Peyer's patch (tissue), 4 donors: Measurements from ENCODE around the gene ANKRD16. TPM values are rescaled to one million over a fixed set of nuclear protein-coding genes. Genes with fewer than 3 reads are reported as not detected.
A peak's percentile ranks its signal among the peaks of the same experiment; 100 is the strongest.

Experiments used
- DNase-seq, 3 donors: peaks; one replicate each; pipeline ENCODE4 v3.0.0-alpha.2; 2017 to 2019
- H3K27ac ChIP-seq, 4 donors: fragments of 200-600 bp; sonication (generic); one replicate each; pipeline ENCODE4 v1.5.1; 2016 to 2019
- H3K27me3 ChIP-seq, 2 donors: fragments of 200-600 bp; sonication (generic); one replicate each; pipeline ENCODE4 v1.5.1; 2019
- H3K36me3 ChIP-seq, 3 donors: fragments of 200-600 bp; sonication (generic); one replicate each; pipeline ENCODE4 v1.5.1; 2016 to 2019
- H3K4me1 ChIP-seq, 4 donors: fragments of 200-600 bp; sonication (generic); one replicate each; pipeline ENCODE4 v1.5.1; 2016 to 2019
- H3K4me3 ChIP-seq, 4 donors: fragments of 200-600 bp; sonication (generic); 1 replicate in 3 of 4; 2 replicates in 1 of 4; pipeline ENCODE4 v1.5.1; 2016 to 2019; ENCODE audit warnings: mild to moderate bottlenecking in 1 of 4
- H3K9me3 ChIP-seq, 4 donors: fragments of 200-600 bp; sonication (generic); one replicate each; pipeline ENCODE4 v1.5.1; 2016 to 2019; ENCODE audit warnings: mild to moderate bottlenecking in 1 of 4
- POLR2A ChIP-seq, 2 donors: fragments of 450-650 bp; IDR thresholded peaks; one replicate each; pipeline ENCODE4 v1.5.1; 2017; ENCODE audit warnings: antibody characterized with exemption in 2 of 2, mild to moderate bottlenecking in 2 of 2, moderate library complexity in 2 of 2
- total RNA-seq, 4 donors: library from RNA; depleted of rRNA; stranded (reverse); fragments of >200 nt; gene quantifications; one replicate each; pipeline ENCODE4 v1.1.0, GENCODE V29; 2016
- TF ChIP-seq, protein P1 (sequence below), 6 experiments: fragments of 450-650 bp in 4 of 6; fragments of 200-600 bp in 2 of 6; sonication (generic) in 1 of 6; IDR thresholded peaks; one replicate each; pipeline ENCODE4 v1.5.1; 2017 to 2019; ENCODE audit warnings: antibody characterized with exemption in 6 of 6, mild to moderate bottlenecking in 3 of 6, moderate library complexity in 1 of 6

ANKRD16 gene
- total RNA-seq, 4 donors from 2014 or later: 5.3 to 15.3 (median 11.9) TPM

DNA sequence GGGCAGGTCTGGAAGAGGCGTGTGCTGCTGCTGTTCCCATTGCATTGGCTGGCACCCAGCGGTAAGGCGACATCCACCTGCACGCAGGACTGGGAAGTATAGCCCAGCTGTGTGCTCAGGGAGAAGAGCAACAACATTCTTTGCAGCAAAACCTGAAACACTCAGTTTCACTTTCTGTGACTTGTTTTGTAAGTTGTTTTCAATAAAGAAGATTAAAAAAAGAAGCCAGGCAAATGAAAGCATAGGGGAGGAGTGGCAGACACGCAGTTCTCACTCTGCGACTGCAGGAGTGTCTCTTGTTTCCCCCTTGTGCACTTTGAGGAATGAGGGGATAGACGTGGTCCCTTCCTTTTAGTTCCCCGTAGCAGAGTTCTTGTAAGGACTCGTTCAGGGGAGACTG, 6.1 kb upstream of the ANKRD16 start:
- Histone ChIP-seq H3K36me3 (peaks cover 0 to 25% (median 0%) of the 10 kb centered on the region in 3 donors), H3K4me3 (no peak overlapping the region), H3K27me3 (no peaks in the 10 kb centered on the region), H3K27ac (peak overlapping the region in 3 of 4 donors; percentile 4 to 70 (median 67)), H3K4me1 (peaks cover 0 to 17% (median 8%) of the 10 kb centered on the region in 4 donors), H3K9me3 (no peaks in the 10 kb centered on the region)
- TF ChIP-seq, protein P1, sequence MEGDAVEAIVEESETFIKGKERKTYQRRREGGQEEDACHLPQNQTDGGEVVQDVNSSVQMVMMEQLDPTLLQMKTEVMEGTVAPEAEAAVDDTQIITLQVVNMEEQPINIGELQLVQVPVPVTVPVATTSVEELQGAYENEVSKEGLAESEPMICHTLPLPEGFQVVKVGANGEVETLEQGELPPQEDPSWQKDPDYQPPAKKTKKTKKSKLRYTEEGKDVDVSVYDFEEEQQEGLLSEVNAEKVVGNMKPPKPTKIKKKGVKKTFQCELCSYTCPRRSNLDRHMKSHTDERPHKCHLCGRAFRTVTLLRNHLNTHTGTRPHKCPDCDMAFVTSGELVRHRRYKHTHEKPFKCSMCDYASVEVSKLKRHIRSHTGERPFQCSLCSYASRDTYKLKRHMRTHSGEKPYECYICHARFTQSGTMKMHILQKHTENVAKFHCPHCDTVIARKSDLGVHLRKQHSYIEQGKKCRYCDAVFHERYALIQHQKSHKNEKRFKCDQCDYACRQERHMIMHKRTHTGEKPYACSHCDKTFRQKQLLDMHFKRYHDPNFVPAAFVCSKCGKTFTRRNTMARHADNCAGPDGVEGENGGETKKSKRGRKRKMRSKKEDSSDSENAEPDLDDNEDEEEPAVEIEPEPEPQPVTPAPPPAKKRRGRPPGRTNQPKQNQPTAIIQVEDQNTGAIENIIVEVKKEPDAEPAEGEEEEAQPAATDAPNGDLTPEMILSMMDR (IDR thresholded peaks at IDR 0.05): no peak
- no peak for TF ChIP-seq POLR2A (IDR thresholded peaks at IDR 0.05)
- peak in 1 of 3 donors; percentile 33 for DNase-seq

DNA sequence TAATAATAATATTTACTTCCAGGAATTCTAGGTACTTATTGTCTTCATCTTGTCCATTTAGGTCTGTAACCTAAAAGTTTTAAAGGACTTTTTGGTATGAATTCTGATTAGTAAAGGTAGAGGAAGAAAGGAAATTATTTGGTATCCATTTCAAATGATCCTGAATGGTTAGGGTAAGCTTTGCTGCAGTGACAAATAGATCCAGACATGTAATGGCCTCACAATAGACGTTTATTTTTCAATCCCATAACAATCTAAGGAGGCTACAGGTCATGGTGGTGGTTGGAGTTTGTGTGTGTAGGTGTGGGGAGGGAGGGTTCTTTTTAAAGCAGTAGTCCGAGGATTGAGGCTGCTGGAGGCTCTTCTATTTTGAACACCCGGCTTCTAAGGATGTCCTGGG, 5.7 kb upstream of the ANKRD16 start:
- Histone ChIP-seq H3K27me3 (no peaks in the 10 kb centered on the region), H3K4me3 (no peak overlapping the region), H3K36me3 (peaks cover 0 to 25% (median 0%) of the 10 kb centered on the region in 3 donors), H3K27ac (peak overlapping the region in 2 of 4 donors; percentile 67 to 70), H3K9me3 (no peaks in the 10 kb centered on the region), H3K4me1 (peaks cover 0 to 19% (median 9%) of the 10 kb centered on the region in 4 donors)
- no peak for DNase-seq
- no peak for TF ChIP-seq POLR2A (IDR thresholded peaks at IDR 0.05)
- TF ChIP-seq, protein P1 (IDR thresholded peaks at IDR 0.05): no peak

DNA sequence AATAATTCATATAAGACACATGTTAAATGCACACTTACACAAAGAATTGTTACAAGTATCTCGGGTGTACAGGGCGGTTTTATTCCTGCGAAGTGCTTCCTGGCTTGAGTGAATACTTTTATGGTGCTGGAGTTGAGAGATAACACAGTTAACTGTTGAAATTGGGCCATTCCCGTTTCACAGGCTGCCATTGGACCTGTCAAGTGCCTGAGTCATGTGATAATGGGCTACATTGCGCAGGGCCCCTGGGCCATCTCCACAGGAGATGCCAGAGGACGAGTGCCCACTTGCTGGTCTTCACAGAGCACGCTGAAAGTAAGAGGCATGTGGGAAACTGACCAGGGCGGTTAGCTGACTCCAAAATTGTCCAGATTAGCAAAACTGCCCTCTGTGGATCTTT, 5.2 kb upstream of the ANKRD16 start:
- Histone ChIP-seq H3K27ac (peak overlapping the region in 1 of 4 donors; percentile 70), H3K9me3 (no peaks in the 10 kb centered on the region), H3K36me3 (peaks cover 0 to 25% (median 0%) of the 10 kb centered on the region in 3 donors), H3K4me1 (peaks cover 0 to 19% (median 9%) of the 10 kb centered on the region in 4 donors), H3K4me3 (no peak overlapping the region), H3K27me3 (no peaks in the 10 kb centered on the region)
- TF ChIP-seq, protein P1 (IDR thresholded peaks at IDR 0.05): no peak
- TF ChIP-seq POLR2A (IDR thresholded peaks at IDR 0.05): no peak
- DNase-seq: no peak

DNA sequence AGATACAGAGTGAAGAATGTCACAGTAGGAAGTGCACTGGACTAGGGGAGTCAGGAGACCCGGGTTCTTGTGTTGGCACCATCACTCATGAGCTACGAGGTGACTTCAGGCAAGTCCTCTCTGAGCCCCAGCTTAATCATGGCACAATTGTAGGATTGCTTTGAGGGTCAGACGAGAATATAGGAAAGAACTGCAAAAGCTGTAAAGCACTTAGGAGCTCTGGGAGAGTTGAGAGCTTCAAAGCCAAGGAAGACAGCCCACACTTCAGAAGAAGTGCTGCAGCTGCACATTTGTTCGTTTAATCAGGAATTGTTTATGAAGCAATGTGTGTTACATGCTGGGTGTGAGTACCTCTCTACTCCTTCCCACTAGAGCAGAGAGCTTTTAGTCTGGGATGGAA, 4.7 kb upstream of the ANKRD16 start:
- Histone ChIP-seq H3K4me3 (no peak overlapping the region), H3K27ac (no peak overlapping the region), H3K9me3 (no peaks in the 10 kb centered on the region), H3K36me3 (peaks cover 0 to 25% (median 0%) of the 10 kb centered on the region in 3 donors), H3K27me3 (no peaks in the 10 kb centered on the region), H3K4me1 (peaks cover 0 to 19% (median 9%) of the 10 kb centered on the region in 4 donors)
- TF ChIP-seq POLR2A (IDR thresholded peaks at IDR 0.05): no peak
- TF ChIP-seq, protein P1 (IDR thresholded peaks at IDR 0.05): no peak
- DNase-seq: no peak

DNA sequence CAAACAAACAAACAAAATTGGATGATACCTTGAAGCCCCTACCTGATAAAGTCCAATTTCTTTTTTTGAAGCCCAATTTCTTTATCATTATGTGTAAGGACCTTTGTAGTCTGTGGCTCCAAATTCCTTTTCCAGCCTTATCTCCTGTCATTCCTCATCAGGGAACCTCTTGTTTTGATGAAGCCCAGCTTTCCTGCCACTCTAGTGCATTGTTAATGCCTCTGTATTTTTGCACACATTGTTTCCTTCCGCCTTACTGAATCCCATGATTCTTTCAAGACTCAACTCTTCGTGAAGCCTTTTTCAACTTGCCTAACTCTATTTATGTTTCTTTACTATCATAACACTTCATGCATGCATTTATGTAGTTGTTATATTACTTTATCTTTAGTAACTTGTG, 3.6 kb upstream of the ANKRD16 start:
- H3K27me3 ChIP-seq: no peaks in the 10 kb centered on the region
- TF ChIP-seq POLR2A (IDR thresholded peaks at IDR 0.05): no peak
- TF ChIP-seq, protein P1 (IDR thresholded peaks at IDR 0.05): no peak
- peaks cover 0 to 25% (median 0%) of the 10 kb centered on the region in 3 donors for H3K36me3 ChIP-seq
- no peak for DNase-seq
- no peak overlapping the region for H3K4me3 ChIP-seq
- peaks cover 0 to 25% (median 11%) of the 10 kb centered on the region in 4 donors for H3K4me1 ChIP-seq
- H3K27ac ChIP-seq: no peak overlapping the region
- H3K9me3 ChIP-seq: no peaks in the 10 kb centered on the region
